HG02938 (cell line): ENCODE data around the gene CCDC186.
"Not testable (repeated sequence)": the region's sequence is repeated elsewhere in the genome, so short reads cannot be mapped to it uniquely, and the experiment has no call there.

Source experiments
- ATAC-seq: cut with Tn5 transposase; IDR thresholded peaks from one replicate; pipeline ENCODE4 v1.9.1; 2021; ENCODE audit warnings: mild to moderate bottlenecking, moderate library complexity; ENCODE audit not compliant: unreplicated experiment

Gene CCDC186

GRCh38 chr10:114174695-114175188 is 739 bp upstream of the CCDC186 start:
- no peak for ATAC-seq

GRCh38 chr10:114173603-114173920 is 441 bp downstream of the CCDC186 start:
- ATAC-seq: no peak

GRCh38 chr10:114172776-114173602 is 1.0 kb downstream of the CCDC186 start:
- no peak for ATAC-seq

- ATAC-seq: no peak
Measured at GRCh38 chr10:114172216-114172615, 1.8 kb downstream of the CCDC186 start.

- no peak for ATAC-seq
Measured at GRCh38 chr10:114168450-114169009, 5.5 kb downstream of the CCDC186 start.

GRCh38 chr10:114167985-114168384 is 6.0 kb downstream of the CCDC186 start:
- ATAC-seq: no peak

- ATAC-seq: no peak
Measured at GRCh38 chr10:114166494-114166893, 7.5 kb downstream of the CCDC186 start.

- no peak for ATAC-seq
Measured at GRCh38 chr10:114166043-114166442, 8.0 kb downstream of the CCDC186 start.

- ATAC-seq: no peak
Measured at GRCh38 chr10:114163062-114163461, 10.9 kb downstream of the CCDC186 start.

GRCh38 chr10:114157912-114158311 is 16.1 kb downstream of the CCDC186 start:
- ATAC-seq: no peak

GRCh38 chr10:114151892-114152291 is 22.1 kb downstream of the CCDC186 start:
- no peak for ATAC-seq

GRCh38 chr10:114151486-114151885 is 22.5 kb downstream of the CCDC186 start:
- no peak for ATAC-seq

- not testable (repeated sequence) for ATAC-seq
Measured at GRCh38 chr10:114149476-114149875, 24.5 kb downstream of the CCDC186 start.

- no peak for ATAC-seq
Measured at GRCh38 chr10:114143160-114143559, 30.8 kb downstream of the CCDC186 start.

GRCh38 chr10:114142018-114142417 is 32.0 kb downstream of the CCDC186 start:
- ATAC-seq: no peak

- not testable (repeated sequence) for ATAC-seq
Measured at GRCh38 chr10:114140827-114141226, 33.2 kb downstream of the CCDC186 start.

GRCh38 chr10:114140036-114140435 is 34.0 kb downstream of the CCDC186 start:
- ATAC-seq: no peak

GRCh38 chr10:114138581-114138980 is 35.4 kb downstream of the CCDC186 start:
- ATAC-seq: no peak

- no peak for ATAC-seq
Measured at GRCh38 chr10:114135476-114135875, 38.5 kb downstream of the CCDC186 start.

GRCh38 chr10:114131094-114131493 is 42.9 kb downstream of the CCDC186 start:
- peak; percentile 82 for ATAC-seq

GRCh38 chr10:114121031-114121430 is 53.0 kb downstream of the CCDC186 start:
- no peak for ATAC-seq

- ATAC-seq: no peak
Measured at GRCh38 chr10:114118514-114118913, 55.5 kb downstream of the CCDC186 start.
